Neural cell (in vitro differentiated cells): Measurements from ENCODE around the gene KCNQ5. TPM values are rescaled to one million over a fixed set of nuclear protein-coding genes. Genes with fewer than 3 reads are reported as not detected.

ENCODE experiments used
- H2AFZ ChIP-seq: fragments of 200-600, 300-800 bp; sonication (generic), shearing (Covaris generic); 2 replicates; pipeline ENCODE4 v1.6.0; 2014; ENCODE audit warnings: low read depth, mild to moderate bottlenecking, antibody characterized with exemption, low read length, moderate library complexity
- H3F3A ChIP-seq: fragments of 200-600 bp; shearing (Covaris generic); 2 replicates; pipeline ENCODE4 v1.6.1; 2016; ENCODE audit warnings: mild to moderate bottlenecking, moderate library complexity, mixed read lengths, antibody characterized with exemption, low read length; ENCODE audit not compliant: insufficient read depth, poor library complexity, severe bottlenecking
- H3K27ac ChIP-seq: fragments of 200-600, 300-800 bp; sonication (generic), shearing (Covaris generic); 2 replicates; pipeline ENCODE4 v1.5.1; 2014; ENCODE audit warnings: mild to moderate bottlenecking, low read length, moderate library complexity
- H3K27me3 ChIP-seq: fragments of 300-800, 200-600 bp; sonication (generic), shearing (Covaris generic); 2 replicates; pipeline ENCODE4 v1.6.0; 2014; ENCODE audit warnings: mild to moderate bottlenecking, low read depth, low read length, moderate library complexity; ENCODE audit not compliant: insufficient read depth
- H3K36me3 ChIP-seq: fragments of 300-800, 200-600 bp; sonication (generic), shearing (Covaris generic); 2 replicates; pipeline ENCODE4 v1.5.1; 2014; ENCODE audit warnings: mild to moderate bottlenecking, antibody characterized with exemption, low read length, moderate library complexity; ENCODE audit not compliant: insufficient read depth
- H3K4me2 ChIP-seq: fragments of 300-800, 200-600 bp; sonication (generic), shearing (Covaris generic); 2 replicates; pipeline ENCODE4 v1.6.0; 2014; ENCODE audit warnings: mild to moderate bottlenecking, low read length
- H3K4me3 ChIP-seq: fragments of 300-800, 200-600 bp; sonication (generic), shearing (Covaris generic); 2 replicates; pipeline ENCODE4 v1.5.1; 2014; ENCODE audit warnings: mild to moderate bottlenecking, low read length, moderate library complexity
- H3K79me2 ChIP-seq: fragments of 200-600 bp; shearing (Covaris generic); replicated peaks from 2 replicates; pipeline ENCODE4 v1.6.0; 2014; ENCODE audit warnings: mild to moderate bottlenecking, low read length, moderate library complexity; ENCODE audit not compliant: insufficient read depth
- H3K9ac ChIP-seq: fragments of 300-800, 200-600 bp; sonication (generic), shearing (Covaris generic); 2 replicates; pipeline ENCODE4 v1.6.1; 2016; ENCODE audit warnings: mild to moderate bottlenecking, low read length, mixed read lengths
- H3K9me2 ChIP-seq: fragments of 200-600 bp; shearing (Covaris generic); 2 replicates; pipeline ENCODE4 v1.6.1; 2016; ENCODE audit warnings: mild to moderate bottlenecking, low read length, mixed read lengths; ENCODE audit not compliant: insufficient read depth
- H3K9me3 ChIP-seq: fragments of 200-600, 300-800 bp; sonication (generic), shearing (Covaris generic); 2 replicates; pipeline ENCODE4 v1.6.1; 2016; ENCODE audit warnings: mild to moderate bottlenecking, mixed run types, low read length, moderate library complexity, mixed read lengths
- H4K20me1 ChIP-seq: fragments of 200-600 bp; shearing (Covaris generic); 2 replicates; pipeline ENCODE4 v1.6.1; 2016; ENCODE audit warnings: mild to moderate bottlenecking, mixed run types; ENCODE audit not compliant: insufficient read depth
- CTCF ChIP-seq: fragments of 450-650 bp; IDR thresholded peaks from 2 replicates; pipeline ENCODE4 v1.5.1; 2014; ENCODE audit warnings: antibody characterized with exemption, mild to moderate bottlenecking, moderate library complexity; ENCODE audit not compliant: poor library complexity, severe bottlenecking
- EP300 ChIP-seq: fragments of 450-650 bp; conservative IDR thresholded peaks from 2 replicates; pipeline ENCODE4 v1.6.1; 2014; ENCODE audit warnings: antibody characterized with exemption, mild to moderate bottlenecking, moderate library complexity; ENCODE audit not compliant: poor library complexity, severe bottlenecking
- EZH2 ChIP-seq: fragments of 200-600, 300-800 bp; shearing (Covaris generic), sonication (generic); IDR thresholded peaks from 2 replicates; pipeline ENCODE4 v1.6.1; 2014; ENCODE audit warnings: antibody characterized with exemption, low read length, borderline replicate concordance, mild to moderate bottlenecking; ENCODE audit not compliant: insufficient read depth, poor library complexity, severe bottlenecking
- MXI1 ChIP-seq: fragments of 450-650 bp; conservative IDR thresholded peaks from 2 replicates; pipeline ENCODE4 v1.6.1; 2014; ENCODE audit warnings: antibody characterized with exemption, mild to moderate bottlenecking; ENCODE audit not compliant: poor library complexity, severe bottlenecking
- POLR2AphosphoS5 ChIP-seq: IDR thresholded peaks from 2 replicates; pipeline ENCODE4 v1.6.1; 2012
- RAD21 ChIP-seq: fragments of 450-650 bp; conservative IDR thresholded peaks from 2 replicates; pipeline ENCODE4 v1.6.1; 2014; ENCODE audit warnings: antibody characterized with exemption, mild to moderate bottlenecking, moderate library complexity
- REST ChIP-seq: IDR thresholded peaks from 2 replicates; pipeline ENCODE4 v1.6.1; 2012; ENCODE audit warnings: borderline replicate concordance
- SMC3 ChIP-seq: fragments of 450-650 bp; conservative IDR thresholded peaks from 2 replicates; pipeline ENCODE4 v1.6.1; 2014; ENCODE audit warnings: antibody characterized with exemption, mild to moderate bottlenecking, moderate library complexity; ENCODE audit not compliant: poor library complexity
- TAF1 ChIP-seq: IDR thresholded peaks from 2 replicates; pipeline ENCODE4 v1.6.1; 2012; ENCODE audit warnings: low read depth
- polyA plus RNA-seq: library from polyadenylated mRNA; depleted of rRNA; stranded (reverse); fragments of >200 nt; gene quantifications from 2 replicates; pipeline ENCODE4 v1.2.3, GENCODE V29; 2014

KCNQ5 gene
- polyA plus RNA-seq, 1 donor from 2014 or later, result 0.30 TPM

GRCh38 chr6:72940265-72940664, 318.4 kb downstream of the KCNQ5 start:
- Histone ChIP-seq H3K9me2 (no peaks in the 10 kb centered on the region), H3K9me3 (no peaks in the 10 kb centered on the region), H3K27ac (no peak overlapping the region), H3K4me2 (no peak overlapping the region), H3K9ac (no peak overlapping the region), H3K27me3 (no peaks in the 10 kb centered on the region), H4K20me1 (no peaks in the 10 kb centered on the region), H3F3A (no peaks in the 10 kb centered on the region), H3K79me2 (no peaks in the 10 kb centered on the region), H2AFZ (no peak overlapping the region), H3K4me3 (no peak overlapping the region), H3K36me3 (no peaks in the 10 kb centered on the region)
- TF ChIP-seq EZH2 (no peak), POLR2AphosphoS5 (no peak), MXI1 (no peak), EP300 (no peak), RAD21 (no peak), REST (no peak), TAF1 (no peak), SMC3 (no peak), CTCF (no peak)

GRCh38 chr6:72941263-72941662, 319.4 kb downstream of the KCNQ5 start:
- no peaks in the 10 kb centered on the region for H3K27me3 ChIP-seq
- H3K9ac ChIP-seq, result no peak overlapping the region
- no peak for TF ChIP-seq SMC3
- TF ChIP-seq TAF1, result no peak
- TF ChIP-seq EP300, result no peak
- TF ChIP-seq CTCF, result no peak
- TF ChIP-seq REST, result no peak
- no peak for TF ChIP-seq MXI1
- H3K27ac ChIP-seq, result no peak overlapping the region
- no peaks in the 10 kb centered on the region for H3K79me2 ChIP-seq
- H3K4me3 ChIP-seq, result no peak overlapping the region
- H3K9me3 ChIP-seq, result no peaks in the 10 kb centered on the region
- H3K36me3 ChIP-seq, result no peaks in the 10 kb centered on the region
- no peak overlapping the region for H2AFZ ChIP-seq
- H3F3A ChIP-seq, result no peaks in the 10 kb centered on the region
- no peaks in the 10 kb centered on the region for H3K9me2 ChIP-seq
- H3K4me2 ChIP-seq, result no peak overlapping the region
- H4K20me1 ChIP-seq, result no peaks in the 10 kb centered on the region
